HepG2 (cell line): ENCODE measurements around the gene SLC26A9. TPM values are rescaled to one million over a fixed set of nuclear protein-coding genes. Genes with fewer than 3 reads are reported as not detected.

Experiments
- ATAC-seq: fragments of 200-7000 bp; cut with Tn5 transposase; 3 replicates; pipeline ENCODE4 v1.9.1; 2020; ENCODE audit warnings: mild to moderate bottlenecking, moderate library complexity
- BruUV-seq: library from RNA; stranded (reverse); fragments of 400-500 nt; replicated peaks from 2 replicates; lab custom pipeline; 2021; lab: Mats Ljungman, UMichigan
- CTCF ChIA-PET: fragments of 300-600 bp; formaldehyde crosslinking; extraction: SDS; loops from one replicate; lab custom pipeline; 2021; ENCODE audit warnings: low total read pairs, inconsistent platforms, low intra/inter-chr PET ratio; lab: Yijun Ruan, JAX
- POLR2A ChIA-PET: fragments of 350-600 bp; sonication (Branson Sonifier 250); formaldehyde crosslinking; loops from one replicate; lab custom pipeline; 2020; ENCODE audit warnings: antibody characterized with exemption, inconsistent platforms; lab: Yijun Ruan, JAX
- DNase-seq: peaks from one replicate; pipeline ENCODE4 v3.0.0-alpha.2; 2015; ENCODE audit warnings: low spot score
- FAIRE-seq: peaks from 3 replicates; lab custom pipeline; 2011; peaks lifted over from hg19 to GRCh38; lab: Jason Lieb, UNC
- H2AFZ ChIP-seq: one replicate; pipeline ENCODE4 v1.6.1; 2011; ENCODE audit warnings: low read length, inconsistent platforms
- H3K27ac ChIP-seq: fragments of 300-600 bp; 3 replicates; pipeline ENCODE4 v1.8.0; 2011; ENCODE audit warnings: mixed run types, mild to moderate bottlenecking, mixed read lengths, low read length, inconsistent platforms; ENCODE audit not compliant: insufficient read depth; ENCODE audit errors: extremely low read length
- H3K27me3 ChIP-seq, 2 experiments: fragments of 200-600 bp in 1 of 2; 2 replicates in 1 of 2; 3 replicates in 1 of 2; pipeline versions ENCODE4 v1.6.0 to v1.8.0; 2011; ENCODE audit warnings: low read length in 2 of 2, mild to moderate bottlenecking in 2 of 2, moderate library complexity in 2 of 2, inconsistent platforms in 1 of 2; ENCODE audit not compliant: insufficient read depth in 2 of 2, control insufficient read depth in 1 of 2
- H3K36me3 ChIP-seq, 2 experiments: fragments of 200-600 bp in 1 of 2; replicated peaks in 1 of 2; 2 replicates in 1 of 2; 3 replicates in 1 of 2; pipeline versions ENCODE4 v1.5.1 to v1.8.0; 2011; ENCODE audit warnings: low read length in 2 of 2, inconsistent platforms in 1 of 2; ENCODE audit not compliant: insufficient read depth in 2 of 2, control insufficient read depth in 1 of 2
- H3K4me1 ChIP-seq: 2 replicates; pipeline ENCODE4 v1.5.1; 2012; ENCODE audit warnings: low read length, inconsistent platforms; ENCODE audit not compliant: insufficient read depth
- H3K4me2 ChIP-seq: 2 replicates; pipeline ENCODE4 v1.6.0; 2011; ENCODE audit warnings: low read depth, low read length, inconsistent platforms
- H3K4me3 ChIP-seq, 3 experiments: fragments of 200-600 bp in 1 of 3; sonication (generic), shearing (Covaris generic) in 1 of 3; replicated peaks in 1 of 3; 2 replicates each; pipeline ENCODE4 v1.5.1; 2011 to 2016; ENCODE audit warnings: low read length in 3 of 3, inconsistent platforms in 2 of 3, low read depth in 2 of 3, mild to moderate bottlenecking in 2 of 3, control low read depth in 1 of 3, mixed read lengths in 1 of 3; ENCODE audit not compliant: insufficient read depth in 1 of 3
- H3K79me2 ChIP-seq: one replicate; pipeline ENCODE4 v1.6.1; 2011; ENCODE audit warnings: low read length, inconsistent platforms; ENCODE audit not compliant: insufficient read depth
- H3K9ac ChIP-seq: 2 replicates; pipeline ENCODE4 v1.6.0; 2011; ENCODE audit warnings: mild to moderate bottlenecking, low read depth, low read length, inconsistent platforms; ENCODE audit not compliant: insufficient read depth
- H3K9me3 ChIP-seq: 2 replicates; pipeline ENCODE4 v1.5.1; 2012; ENCODE audit warnings: mild to moderate bottlenecking, low read length
- H4K20me1 ChIP-seq: 2 replicates; pipeline ENCODE4 v1.6.0; 2011; ENCODE audit warnings: inconsistent platforms, mild to moderate bottlenecking, low read length, moderate library complexity; ENCODE audit not compliant: insufficient read depth
- CBX1 ChIP-seq: IDR thresholded peaks from one replicate; pipeline ENCODE4 v1.6.1; 2016; ENCODE audit warnings: antibody characterized with exemption, low read depth
- HNF4G ChIP-seq, 2 experiments: sonication (generic) in 1 of 2; formaldehyde crosslinking in 1 of 2; IDR thresholded peaks; 2 replicates each; pipeline versions ENCODE4 v1.4.0 to v1.6.1; 2011 to 2020; ENCODE audit warnings: borderline replicate concordance in 2 of 2, low read depth in 2 of 2, mild to moderate bottlenecking in 2 of 2, low read length in 1 of 2, missing genetic modification reagents in 1 of 2, moderate library complexity in 1 of 2
- MIER3 ChIP-seq: IDR thresholded peaks from 2 replicates; pipeline ENCODE4 v1.6.1; 2016; ENCODE audit warnings: missing compliant biosample characterization, borderline replicate concordance
- NFATC3 ChIP-seq: sonication (generic); formaldehyde crosslinking; IDR thresholded peaks from 2 replicates; pipeline ENCODE4 v1.5.1; 2020; ENCODE audit warnings: mild to moderate bottlenecking, missing genetic modification reagents
- SOX13 ChIP-seq, 3 experiments: fragments of 450-650 bp in 1 of 3; sonication (generic) in 1 of 3; formaldehyde crosslinking in 1 of 3; IDR thresholded peaks in 2 of 3; conservative IDR thresholded peaks in 1 of 3; 2 replicates each; pipeline versions ENCODE4 v1.5.0 to v1.6.1; 2016 to 2020; ENCODE audit warnings: antibody characterized with exemption in 1 of 3, mild to moderate bottlenecking in 1 of 3, missing compliant biosample characterization in 1 of 3, missing genetic modification reagents in 1 of 3, moderate library complexity in 1 of 3
- ZNF382 ChIP-seq: sonication (generic); formaldehyde crosslinking; IDR thresholded peaks from 2 replicates; pipeline ENCODE4 v1.5.0; 2020; ENCODE audit warnings: missing genetic modification reagents, mild to moderate bottlenecking, borderline replicate concordance
- ZNF446 ChIP-seq: sonication (generic); formaldehyde crosslinking; IDR thresholded peaks from 2 replicates; pipeline ENCODE4 v1.5.0; 2020; ENCODE audit warnings: mild to moderate bottlenecking, missing genetic modification reagents
- ZNF776 ChIP-seq: sonication (generic); formaldehyde crosslinking; IDR thresholded peaks from 2 replicates; pipeline ENCODE4 v1.4.0; 2020; ENCODE audit warnings: mild to moderate bottlenecking, missing genetic modification reagents
- WGBS: methylation state at CpG from one replicate; pipeline ENCODE4 v1.1.6; 2017; ENCODE audit warnings: low lambda C conversion rate; 5-methylcytosine and 5-hydroxymethylcytosine counted together
- in situ Hi-C: cut with HindIII; loops from 2 replicates; pipeline ENCODE4 v1.10.0; 2017; ENCODE audit warnings: low pct_unique_long_range_greater_than_20kb; ENCODE audit not compliant: extremely low pct_ligation_motif_present
- intact Hi-C: fragments of 100-400 bp; cut with micrococcal nuclease; formaldehyde crosslinking; loops from one replicate; pipeline ENCODE4 v1.10.0; 2022; ENCODE audit not compliant: unreplicated experiment
- polyA plus RNA-seq, 8 experiments: library from polyadenylated mRNA; depleted of rRNA in 3 of 8; stranded (reverse) in 7 of 8; unstranded in 1 of 8; fragments of >200 nt; fragmentation: Illumina TruSeq in 4 of 8; extraction: Trizol in 4 of 8; gene quantifications; 2 replicates each; pipeline versions ENCODE4 v1.2.1 to v1.2.3, GENCODE V29; 2011 to 2016; ENCODE audit warnings: low read depth in 4 of 8, missing spikeins in 1 of 8, mixed read lengths in 1 of 8; ENCODE audit not compliant: insufficient read depth in 1 of 8
- total RNA-seq, 5 experiments: library from RNA; depleted of rRNA; stranded (reverse); fragments of >200 nt; fragmentation: Illumina TruSeq; extraction: Trizol; gene quantifications; 2 replicates each; pipeline ENCODE4 v1.2.3, GENCODE V29; 2016; ENCODE audit warnings: low read depth in 1 of 5
- TF ChIP-seq, protein P1 (sequence below): sonication (generic); formaldehyde crosslinking; IDR thresholded peaks from 2 replicates; pipeline ENCODE4 v1.4.0; 2020; ENCODE audit warnings: missing genetic modification reagents, mild to moderate bottlenecking, borderline replicate concordance
- TF ChIP-seq, protein P2 (sequence below): conservative IDR thresholded peaks from 2 replicates; pipeline ENCODE4 v1.6.1; 2018; ENCODE audit warnings: missing genetic modification reagents
- TF ChIP-seq, protein P3 (sequence below), 2 experiments: fragments of 450-650 bp in 1 of 2; sonication (generic) in 1 of 2; formaldehyde crosslinking in 1 of 2; IDR thresholded peaks; 2 replicates each; pipeline versions ENCODE4 v1.6.1 to v1.8.0; 2016 to 2022; ENCODE audit warnings: antibody characterized with exemption in 1 of 2, mild to moderate bottlenecking in 1 of 2, missing genetic modification reagents in 1 of 2

SLC26A9 gene
- total and polyA plus RNA-seq, 2 of the 13 experiments (the other 11 are each of a cell fraction or from before 2014, with no cell fraction given) = 0.11 to 0.15 TPM

DNA sequence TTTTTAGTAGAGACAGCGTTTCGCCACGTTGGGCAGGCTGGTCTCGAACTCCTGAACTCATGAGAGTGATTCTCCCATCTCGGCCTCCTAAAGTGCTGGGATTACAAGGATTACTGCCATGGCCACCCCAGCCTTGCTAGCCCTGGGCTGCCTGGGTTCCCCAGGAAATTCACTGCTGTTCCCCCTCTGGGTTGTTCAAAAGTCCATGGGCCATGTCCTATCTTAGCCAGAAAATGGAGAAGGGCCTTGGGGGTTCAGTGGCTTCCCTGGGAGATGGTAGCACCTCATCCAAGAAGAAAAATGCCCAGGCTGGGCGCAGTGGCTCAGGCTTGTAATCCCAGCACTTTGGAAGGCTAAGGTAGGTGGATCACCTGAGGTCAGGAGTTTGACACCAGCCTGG lies 20.9 kb downstream of the SLC26A9 start:
- no peak for FAIRE-seq
- intact Hi-C loops = no loop called here
- H3K4me3 ChIP-seq = no peak overlapping the region
- 36% methylated on average over 6 of the region's 6 CpGs for WGBS
- no peaks in the 10 kb centered on the region for H3K79me2 ChIP-seq
- H3K9ac ChIP-seq = no peak overlapping the region
- H2AFZ ChIP-seq = no peak overlapping the region
- in situ Hi-C loops = no loop called here
- H4K20me1 ChIP-seq = no peaks in the 10 kb centered on the region
- no peaks in the 10 kb centered on the region for H3K36me3 ChIP-seq
- TF ChIP-seq CBX1 = no peak
- no peak for TF ChIP-seq MIER3 (CRISPR knock-in tag)
- no peak for TF ChIP-seq ZNF776 (CRISPR knock-in tag)
- no peak for TF ChIP-seq ZNF446 (CRISPR knock-in tag)
- TF ChIP-seq, protein P1, sequence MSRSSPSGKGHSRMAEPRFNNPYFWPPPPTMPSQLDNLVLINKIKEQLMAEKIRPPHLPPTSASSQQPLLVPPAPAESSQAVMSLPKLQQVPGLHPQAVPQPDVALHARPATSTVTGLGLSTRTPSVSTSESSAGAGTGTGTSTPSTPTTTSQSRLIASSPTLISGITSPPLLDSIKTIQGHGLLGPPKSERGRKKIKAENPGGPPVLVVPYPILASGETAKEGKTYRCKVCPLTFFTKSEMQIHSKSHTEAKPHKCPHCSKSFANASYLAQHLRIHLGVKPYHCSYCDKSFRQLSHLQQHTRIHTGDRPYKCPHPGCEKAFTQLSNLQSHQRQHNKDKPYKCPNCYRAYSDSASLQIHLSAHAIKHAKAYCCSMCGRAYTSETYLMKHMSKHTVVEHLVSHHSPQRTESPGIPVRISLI = no peak
- no peak for TF ChIP-seq SOX13 (IDR thresholded peaks at IDR 0.05)
- no peak for TF ChIP-seq SOX13 (CRISPR knock-in tag; conservative IDR thresholded peaks at IDR 0.05 in 1 of 2, IDR thresholded peaks at IDR 0.05 in 1 of 2)
- TF ChIP-seq NFATC3 (CRISPR knock-in tag) = no peak
- no peak for TF ChIP-seq ZNF382 (CRISPR knock-in tag)
- no peak for TF ChIP-seq HNF4G (IDR thresholded peaks at IDR 0.05; ENCODE audit: borderline replicate concordance, low read depth, low read length)
- TF ChIP-seq HNF4G (CRISPR knock-in tag; IDR thresholded peaks at IDR 0.05; ENCODE audit: borderline replicate concordance, low read depth) = no peak
- TF ChIP-seq, protein P2, sequence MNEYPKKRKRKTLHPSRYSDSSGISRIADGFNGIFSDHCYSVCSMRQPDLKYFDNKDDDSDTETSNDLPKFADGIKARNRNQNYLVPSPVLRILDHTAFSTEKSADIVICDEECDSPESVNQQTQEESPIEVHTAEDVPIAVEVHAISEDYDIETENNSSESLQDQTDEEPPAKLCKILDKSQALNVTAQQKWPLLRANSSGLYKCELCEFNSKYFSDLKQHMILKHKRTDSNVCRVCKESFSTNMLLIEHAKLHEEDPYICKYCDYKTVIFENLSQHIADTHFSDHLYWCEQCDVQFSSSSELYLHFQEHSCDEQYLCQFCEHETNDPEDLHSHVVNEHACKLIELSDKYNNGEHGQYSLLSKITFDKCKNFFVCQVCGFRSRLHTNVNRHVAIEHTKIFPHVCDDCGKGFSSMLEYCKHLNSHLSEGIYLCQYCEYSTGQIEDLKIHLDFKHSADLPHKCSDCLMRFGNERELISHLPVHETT = no peak
- TF ChIP-seq, protein P3, sequence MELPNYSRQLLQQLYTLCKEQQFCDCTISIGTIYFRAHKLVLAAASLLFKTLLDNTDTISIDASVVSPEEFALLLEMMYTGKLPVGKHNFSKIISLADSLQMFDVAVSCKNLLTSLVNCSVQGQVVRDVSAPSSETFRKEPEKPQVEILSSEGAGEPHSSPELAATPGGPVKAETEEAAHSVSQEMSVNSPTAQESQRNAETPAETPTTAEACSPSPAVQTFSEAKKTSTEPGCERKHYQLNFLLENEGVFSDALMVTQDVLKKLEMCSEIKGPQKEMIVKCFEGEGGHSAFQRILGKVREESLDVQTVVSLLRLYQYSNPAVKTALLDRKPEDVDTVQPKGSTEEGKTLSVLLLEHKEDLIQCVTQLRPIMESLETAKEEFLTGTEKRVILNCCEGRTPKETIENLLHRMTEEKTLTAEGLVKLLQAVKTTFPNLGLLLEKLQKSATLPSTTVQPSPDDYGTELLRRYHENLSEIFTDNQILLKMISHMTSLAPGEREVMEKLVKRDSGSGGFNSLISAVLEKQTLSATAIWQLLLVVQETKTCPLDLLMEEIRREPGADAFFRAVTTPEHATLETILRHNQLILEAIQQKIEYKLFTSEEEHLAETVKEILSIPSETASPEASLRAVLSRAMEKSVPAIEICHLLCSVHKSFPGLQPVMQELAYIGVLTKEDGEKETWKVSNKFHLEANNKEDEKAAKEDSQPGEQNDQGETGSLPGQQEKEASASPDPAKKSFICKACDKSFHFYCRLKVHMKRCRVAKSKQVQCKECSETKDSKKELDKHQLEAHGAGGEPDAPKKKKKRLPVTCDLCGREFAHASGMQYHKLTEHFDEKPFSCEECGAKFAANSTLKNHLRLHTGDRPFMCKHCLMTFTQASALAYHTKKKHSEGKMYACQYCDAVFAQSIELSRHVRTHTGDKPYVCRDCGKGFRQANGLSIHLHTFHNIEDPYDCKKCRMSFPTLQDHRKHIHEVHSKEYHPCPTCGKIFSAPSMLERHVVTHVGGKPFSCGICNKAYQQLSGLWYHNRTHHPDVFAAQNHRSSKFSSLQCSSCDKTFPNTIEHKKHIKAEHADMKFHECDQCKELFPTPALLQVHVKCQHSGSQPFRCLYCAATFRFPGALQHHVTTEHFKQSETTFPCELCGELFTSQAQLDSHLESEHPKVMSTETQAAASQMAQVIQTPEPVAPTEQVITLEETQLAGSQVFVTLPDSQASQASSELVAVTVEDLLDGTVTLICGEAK (IDR thresholded peaks at IDR 0.05) = no peak
- TF ChIP-seq, protein P3 (CRISPR knock-in tag; IDR thresholded peaks at IDR 0.05) = no peak
- ATAC-seq = no peak
- H3K9me3 ChIP-seq = no peaks in the 10 kb centered on the region
- no peak overlapping the region for H3K4me2 ChIP-seq
- no peak for DNase-seq
- ChIA-PET POLR2A (no interaction called here), CTCF (no interaction called here)
- no peaks in the 10 kb centered on the region for H3K4me1 ChIP-seq
- H3K27me3 ChIP-seq = peaks cover 3 to 10% of the 10 kb centered on the region in 2 experiments; a peak in 3 of 5 replicates
- H3K27ac ChIP-seq = no peak overlapping the region
- BruUV-seq = no TSS peak
